ENCODE data around the gene TMUB2. TPM values are rescaled to one million over a fixed set of nuclear protein-coding genes. Genes with fewer than 3 reads are reported as not detected.

The TMUB2 gene
- total and polyA plus RNA-seq, 2 of the 13 experiments (the other 11 are each of a cell fraction or from before 2014, with no cell fraction given), result 26.9 to 50.8 TPM

DNA sequence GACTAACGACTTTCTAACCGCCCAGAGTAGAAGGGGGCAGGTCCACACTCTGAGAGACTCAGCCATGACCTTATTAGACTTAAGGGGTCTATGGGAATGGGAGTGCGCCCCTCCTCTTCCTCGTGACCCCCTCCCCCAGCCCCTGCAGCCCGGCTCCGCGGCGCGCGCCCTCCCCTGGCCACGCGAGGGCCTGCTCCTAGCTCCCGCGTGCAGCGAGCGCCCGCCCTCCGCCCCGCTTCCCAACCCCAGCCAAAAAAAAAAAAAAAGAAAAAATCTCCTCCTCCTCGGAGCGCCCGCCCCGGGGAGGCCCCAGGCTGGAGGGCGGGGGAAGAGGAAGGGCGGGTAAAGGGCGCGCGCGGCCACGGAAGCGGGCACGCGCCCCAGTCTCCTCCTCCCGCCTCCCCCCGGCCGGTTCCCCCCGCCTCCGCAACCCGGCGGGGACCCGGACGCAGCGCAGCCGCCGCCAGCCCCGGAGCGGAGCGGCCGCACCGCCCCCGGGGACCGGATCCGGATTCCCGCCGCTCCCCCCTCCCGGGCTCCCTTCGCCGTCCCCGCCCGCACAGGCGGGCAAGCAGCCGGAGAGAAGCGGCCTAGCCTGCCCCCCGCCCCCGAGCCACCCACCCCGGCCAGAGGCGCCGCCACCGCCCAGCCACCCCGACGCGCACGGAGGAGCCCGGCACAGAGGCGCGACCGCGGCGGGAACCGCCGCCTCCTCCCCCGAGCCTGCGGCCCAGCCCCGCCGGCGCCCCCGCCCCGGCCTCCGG, 31.8 kb downstream of the TMUB2 start:
- ATAC-seq (peak; percentile 50), FAIRE-seq (no peak), DNase-seq (ENCODE audit: low spot score) (peak; percentile 89)
- H3K4me3 ChIP-seq (replicated peaks in 1 of 3; ENCODE audit: insufficient read depth in 1 of 3, low read depth in 2 of 3, low read length in 3 of 3), result peak overlapping the region; percentile 88 to 99 (median 98)
- peak overlapping the region; percentile 97 for H3K4me2 ChIP-seq (ENCODE audit: low read depth, low read length)
- no peaks in the 10 kb centered on the region; a peak in 1 of 5 replicates for H3K27me3 ChIP-seq (ENCODE audit: control insufficient read depth in 1 of 2, insufficient read depth in 2 of 2, low read length in 2 of 2)
- BruUV-seq (replicated peaks), result no TSS peak
- ChIA-PET POLR2A (interaction anchor here (0.7 to 1.4 kb wide), 10 partner anchors 12 to 127 kb away, joined by 3 to 10 read pairs (median 5); partner anchors contain the start of genes ATXN7L3, GRN and TMUB2), CTCF (ENCODE audit: low intra/inter-chr PET ratio, low total read pairs) (interaction anchor here (2.3 kb wide), 1 partner anchor 15 kb away, joined by 13 read pairs; no protein-coding TSS in a partner anchor)
- H3K36me3 ChIP-seq (replicated peaks in 1 of 2; ENCODE audit: control insufficient read depth in 1 of 2, insufficient read depth in 2 of 2, low read length in 2 of 2), result peaks cover 22 to 35% of the 10 kb centered on the region in 2 experiments
- H3K79me2 ChIP-seq (ENCODE audit: insufficient read depth, low read length), result peaks cover 28% of the 10 kb centered on the region
- no peaks in the 10 kb centered on the region; the same call in 1 of the 2 replicates for H4K20me1 ChIP-seq (ENCODE audit: insufficient read depth, low read length)
- peak overlapping the region; percentile 89 for H3K27ac ChIP-seq (ENCODE audit: extremely low read length, insufficient read depth, low read length)
- H3K4me1 ChIP-seq (ENCODE audit: insufficient read depth, low read length), result peaks cover 30% of the 10 kb centered on the region
- H2AFZ ChIP-seq (ENCODE audit: low read length), result no peak overlapping the region
- 2% methylated on average over 20 of the region's 89 CpGs for WGBS (ENCODE audit: low lambda C conversion rate)
- H3K9me3 ChIP-seq (ENCODE audit: low read length), result no peaks in the 10 kb centered on the region
- in situ Hi-C loops (cut with HindIII; ENCODE audit: extremely low pct_ligation_motif_present, low pct_unique_long_range_greater_than_20kb), result no loop called here
- peak overlapping the region; percentile 94 for H3K9ac ChIP-seq (ENCODE audit: insufficient read depth, low read depth, low read length)
- intact Hi-C loops (cut with micrococcal nuclease; ENCODE audit: unreplicated experiment), result loop anchor here (2.0 kb wide), 2 partner anchors 16 to 106 kb away; partner anchors contain the start of gene SLC25A39
- TF ChIP-seq ZNF709 (CRISPR knock-in tag; IDR thresholded peaks at IDR 0.05) (no peak; the same call in 1 of the 2 replicates), ZFP1 (CRISPR knock-in tag; IDR thresholded peaks at IDR 0.05) (0 out of 2 replicates have a peak, but pooled peaks have one; percentile 20), ZSCAN29 (CRISPR knock-in tag; conservative IDR thresholded peaks at IDR 0.05) (no peak), SIX4 (CRISPR knock-in tag; IDR thresholded peaks at IDR 0.05) (no peak), ZNF670 (CRISPR knock-in tag; IDR thresholded peaks at IDR 0.05; ENCODE audit: borderline replicate concordance) (peak; percentile 61; the same call in 1 of the 2 replicates), ZNF747 (CRISPR knock-in tag; IDR thresholded peaks at IDR 0.05; ENCODE audit: borderline replicate concordance) (0 out of 2 replicates have a peak, but pooled peaks have one; percentile 30), MTA1 (CRISPR knock-in tag; IDR thresholded peaks at IDR 0.05; ENCODE audit: borderline replicate concordance) (peak; percentile 69; the same call in 1 of the 2 replicates), ZNF343 (CRISPR knock-in tag; IDR thresholded peaks at IDR 0.05) (no peak), LCORL (IDR thresholded peaks at IDR 0.05) (no peak), LCORL (CRISPR knock-in tag; IDR thresholded peaks at IDR 0.05) (peak; percentile 82), ZFX (CRISPR knock-in tag; IDR thresholded peaks at IDR 0.05; ENCODE audit: low read depth) (peak; percentile 25), MIXL1 (CRISPR knock-in tag; IDR thresholded peaks at IDR 0.05) (0 out of 2 replicates have a peak, but pooled peaks have one; percentile 34), PPARG (CRISPR knock-in tag; conservative IDR thresholded peaks at IDR 0.05) (peak; percentile 48), ZNF775 (CRISPR knock-in tag; IDR thresholded peaks at IDR 0.05; ENCODE audit: borderline replicate concordance) (0 out of 2 replicates have a peak, but pooled peaks have one; percentile 68), ZNF274 (CRISPR knock-in tag; IDR thresholded peaks at IDR 0.05) (0 out of 2 replicates have a peak, but pooled peaks have one; percentile 36), ZKSCAN8 (CRISPR knock-in tag; IDR thresholded peaks at IDR 0.05; ENCODE audit: borderline replicate concordance) (no peak; the same call in 1 of the 2 replicates)
- TF ChIP-seq, protein P1, sequence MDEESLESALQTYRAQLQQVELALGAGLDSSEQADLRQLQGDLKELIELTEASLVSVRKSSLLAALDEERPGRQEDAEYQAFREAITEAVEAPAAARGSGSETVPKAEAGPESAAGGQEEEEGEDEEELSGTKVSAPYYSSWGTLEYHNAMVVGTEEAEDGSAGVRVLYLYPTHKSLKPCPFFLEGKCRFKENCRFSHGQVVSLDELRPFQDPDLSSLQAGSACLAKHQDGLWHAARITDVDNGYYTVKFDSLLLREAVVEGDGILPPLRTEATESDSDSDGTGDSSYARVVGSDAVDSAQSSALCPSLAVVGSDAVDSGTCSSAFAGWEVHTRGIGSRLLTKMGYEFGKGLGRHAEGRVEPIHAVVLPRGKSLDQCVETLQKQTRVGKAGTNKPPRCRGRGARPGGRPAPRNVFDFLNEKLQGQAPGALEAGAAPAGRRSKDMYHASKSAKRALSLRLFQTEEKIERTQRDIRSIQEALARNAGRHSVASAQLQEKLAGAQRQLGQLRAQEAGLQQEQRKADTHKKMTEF (CRISPR knock-in tag; IDR thresholded peaks at IDR 0.05), result peak; percentile 70
- TF ChIP-seq, protein P2, sequence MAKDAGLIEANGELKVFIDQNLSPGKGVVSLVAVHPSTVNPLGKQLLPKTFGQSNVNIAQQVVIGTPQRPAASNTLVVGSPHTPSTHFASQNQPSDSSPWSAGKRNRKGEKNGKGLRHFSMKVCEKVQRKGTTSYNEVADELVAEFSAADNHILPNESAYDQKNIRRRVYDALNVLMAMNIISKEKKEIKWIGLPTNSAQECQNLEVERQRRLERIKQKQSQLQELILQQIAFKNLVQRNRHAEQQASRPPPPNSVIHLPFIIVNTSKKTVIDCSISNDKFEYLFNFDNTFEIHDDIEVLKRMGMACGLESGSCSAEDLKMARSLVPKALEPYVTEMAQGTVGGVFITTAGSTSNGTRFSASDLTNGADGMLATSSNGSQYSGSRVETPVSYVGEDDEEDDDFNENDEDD (CRISPR knock-in tag; IDR thresholded peaks at IDR 0.05; ENCODE audit: borderline replicate concordance), result peak; percentile 34; the same call in 1 of the 2 replicates
- TF ChIP-seq, protein P3, sequence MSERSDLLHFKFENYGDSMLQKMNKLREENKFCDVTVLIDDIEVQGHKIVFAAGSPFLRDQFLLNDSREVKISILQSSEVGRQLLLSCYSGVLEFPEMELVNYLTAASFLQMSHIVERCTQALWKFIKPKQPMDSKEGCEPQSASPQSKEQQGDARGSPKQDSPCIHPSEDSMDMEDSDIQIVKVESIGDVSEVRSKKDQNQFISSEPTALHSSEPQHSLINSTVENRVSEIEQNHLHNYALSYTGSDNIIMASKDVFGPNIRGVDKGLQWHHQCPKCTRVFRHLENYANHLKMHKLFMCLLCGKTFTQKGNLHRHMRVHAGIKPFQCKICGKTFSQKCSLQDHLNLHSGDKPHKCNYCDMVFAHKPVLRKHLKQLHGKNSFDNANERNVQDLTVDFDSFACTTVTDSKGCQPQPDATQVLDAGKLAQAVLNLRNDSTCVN (CRISPR knock-in tag; IDR thresholded peaks at IDR 0.05; ENCODE audit: borderline replicate concordance), result 0 out of 2 replicates have a peak, but pooled peaks have one; percentile 2

Measured in HepG2 (cell line).